Heart left ventricle (tissue), 13 donors: ENCODE results near the gene RXFP4.

ENCODE experiments used
- POLR2A ChIP-seq, 2 donors: fragments of 450-650 bp; IDR thresholded peaks; one replicate each; pipeline ENCODE4 v1.6.1; 2017; ENCODE audit warnings: antibody characterized with exemption in 2 of 2, mild to moderate bottlenecking in 2 of 2, moderate library complexity in 2 of 2
- TF ChIP-seq, protein P1 (sequence below), 12 donors: fragments of 200-600 bp; sonication (generic) in 4 of 12; IDR thresholded peaks; one replicate each; pipeline versions ENCODE4 v1.5.0 to v1.8.0; 2018 to 2022; ENCODE audit warnings: antibody characterized with exemption in 12 of 12, mild to moderate bottlenecking in 5 of 12
- donor health status: ischemic (EF 13 %, LVEDD 7.1; RV severe dilation, severe dysfunction).
- donor health status: DM: no; HTN: yes; CAD: no.
- donor health status: DM: no; HTN: no; CAD: no.
- donor health status: ischemic (EF 25% LVEDD 6.9; RV normal size, moderate dysfunction).
- donor health status: ischemic (EF 25% LVEDD 5.7; RV mildly dilated, moderate dysfunction).
- donor health status: ischemic (EF 35%, LVEDD 5.7; RV mildly dilated, moderate dysfunction).
- donor health status: nonischemic (EF 11% LVEDD 7.7; RV severe dilation, severe dysfunction).
- donor health status: DM: yes; HTN: yes; CAD: no.
- donor health status: PGD.
- donor health status: ischemic (EF 29% LVEDD 5.4; RV normal size, mild dysfunction).
- donor health status: nonischemic (EF 23%, LVEDD 6.1; RV moderate dilation, normal function).

DNA sequence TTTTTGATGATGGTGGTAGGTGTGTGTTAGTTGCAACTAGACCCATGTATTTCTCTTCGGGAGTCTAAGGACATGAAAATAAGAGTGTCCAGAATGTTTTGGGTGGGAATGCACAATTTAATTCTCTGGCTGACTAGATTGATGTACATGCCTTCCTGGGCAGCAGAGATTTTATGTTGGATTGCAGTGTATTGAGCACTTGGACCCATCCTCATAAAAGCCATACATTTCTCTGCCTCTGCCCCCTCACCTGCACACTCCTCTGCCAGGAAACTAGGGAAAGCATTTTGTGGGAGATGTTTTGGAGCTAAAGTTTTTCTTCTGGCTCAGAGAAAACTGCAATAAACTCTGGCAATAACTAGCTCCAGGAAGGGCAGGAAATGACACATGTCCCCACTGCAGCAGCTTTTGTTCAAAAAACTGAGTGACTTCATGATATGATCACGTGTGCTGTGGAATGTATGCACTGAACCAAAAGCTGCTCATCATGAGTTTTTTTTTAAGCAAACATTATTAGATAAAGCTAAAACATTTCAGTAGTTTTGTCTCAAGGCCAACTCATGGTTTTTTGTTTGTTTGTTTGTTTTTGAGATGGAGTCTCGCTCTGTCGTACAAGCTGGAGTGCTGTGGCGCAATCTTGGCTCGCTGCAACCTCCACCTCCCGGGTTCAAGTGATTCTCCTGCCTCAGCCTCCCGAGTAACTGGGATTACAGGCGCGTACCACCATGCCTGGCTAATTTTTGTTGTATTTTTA, 47.9 kb upstream of the RXFP4 start:
- TF ChIP-seq, protein P1, sequence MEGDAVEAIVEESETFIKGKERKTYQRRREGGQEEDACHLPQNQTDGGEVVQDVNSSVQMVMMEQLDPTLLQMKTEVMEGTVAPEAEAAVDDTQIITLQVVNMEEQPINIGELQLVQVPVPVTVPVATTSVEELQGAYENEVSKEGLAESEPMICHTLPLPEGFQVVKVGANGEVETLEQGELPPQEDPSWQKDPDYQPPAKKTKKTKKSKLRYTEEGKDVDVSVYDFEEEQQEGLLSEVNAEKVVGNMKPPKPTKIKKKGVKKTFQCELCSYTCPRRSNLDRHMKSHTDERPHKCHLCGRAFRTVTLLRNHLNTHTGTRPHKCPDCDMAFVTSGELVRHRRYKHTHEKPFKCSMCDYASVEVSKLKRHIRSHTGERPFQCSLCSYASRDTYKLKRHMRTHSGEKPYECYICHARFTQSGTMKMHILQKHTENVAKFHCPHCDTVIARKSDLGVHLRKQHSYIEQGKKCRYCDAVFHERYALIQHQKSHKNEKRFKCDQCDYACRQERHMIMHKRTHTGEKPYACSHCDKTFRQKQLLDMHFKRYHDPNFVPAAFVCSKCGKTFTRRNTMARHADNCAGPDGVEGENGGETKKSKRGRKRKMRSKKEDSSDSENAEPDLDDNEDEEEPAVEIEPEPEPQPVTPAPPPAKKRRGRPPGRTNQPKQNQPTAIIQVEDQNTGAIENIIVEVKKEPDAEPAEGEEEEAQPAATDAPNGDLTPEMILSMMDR (IDR thresholded peaks at IDR 0.05), result no peak
- TF ChIP-seq POLR2A (IDR thresholded peaks at IDR 0.05), result no peak
